Activated CD4-positive, alpha-beta T cell treated with anti-CD3 and anti-CD28 coated beads, Interleukin-2, amount 10 ng/mL, durations not matched to agents 24 days and 14 days (primary cell): ENCODE results near the gene OVCA2. TPM values are rescaled to one million over a fixed set of nuclear protein-coding genes. Genes with fewer than 3 reads are reported as not detected.
A peak's percentile ranks its signal among the peaks of the same experiment; 100 is the strongest.

Source experiments
- DNase-seq: peaks from one replicate; pipeline ENCODE4 v3.0.0; 2022
- H3K27ac Mint-ChIP-seq: one replicate; pipeline ENCODE4 v1.8.0; 2022; ENCODE audit warnings: mild to moderate bottlenecking, mixed read lengths
- H3K27me3 Mint-ChIP-seq: one replicate; pipeline ENCODE4 v1.8.0; 2022; ENCODE audit warnings: mixed read lengths
- H3K36me3 Mint-ChIP-seq: one replicate; pipeline ENCODE4 v1.8.0; 2022; ENCODE audit warnings: low read depth, mild to moderate bottlenecking, mixed read lengths
- H3K4me1 Mint-ChIP-seq: one replicate; pipeline ENCODE4 v1.8.0; 2021; ENCODE audit warnings: mixed read lengths
- H3K4me3 Mint-ChIP-seq: one replicate; pipeline ENCODE4 v1.8.0; 2022; ENCODE audit warnings: mild to moderate bottlenecking, moderate library complexity, mixed read lengths
- H3K9me3 Mint-ChIP-seq: one replicate; pipeline ENCODE4 v1.8.0; 2021; ENCODE audit warnings: mixed read lengths
- intact Hi-C: fragments of 100-400 bp; cut with micrococcal nuclease; formaldehyde crosslinking; loops from one replicate; pipeline ENCODE4 v1.15.1; 2023
- total RNA-seq: library from RNA; stranded (reverse); gene quantifications from 2 replicates; pipeline ENCODE4 v1.2.3, GENCODE V29; 2022

Gene OVCA2
- total RNA-seq, 1 donor from 2014 or later = 36.5 TPM

DNA sequence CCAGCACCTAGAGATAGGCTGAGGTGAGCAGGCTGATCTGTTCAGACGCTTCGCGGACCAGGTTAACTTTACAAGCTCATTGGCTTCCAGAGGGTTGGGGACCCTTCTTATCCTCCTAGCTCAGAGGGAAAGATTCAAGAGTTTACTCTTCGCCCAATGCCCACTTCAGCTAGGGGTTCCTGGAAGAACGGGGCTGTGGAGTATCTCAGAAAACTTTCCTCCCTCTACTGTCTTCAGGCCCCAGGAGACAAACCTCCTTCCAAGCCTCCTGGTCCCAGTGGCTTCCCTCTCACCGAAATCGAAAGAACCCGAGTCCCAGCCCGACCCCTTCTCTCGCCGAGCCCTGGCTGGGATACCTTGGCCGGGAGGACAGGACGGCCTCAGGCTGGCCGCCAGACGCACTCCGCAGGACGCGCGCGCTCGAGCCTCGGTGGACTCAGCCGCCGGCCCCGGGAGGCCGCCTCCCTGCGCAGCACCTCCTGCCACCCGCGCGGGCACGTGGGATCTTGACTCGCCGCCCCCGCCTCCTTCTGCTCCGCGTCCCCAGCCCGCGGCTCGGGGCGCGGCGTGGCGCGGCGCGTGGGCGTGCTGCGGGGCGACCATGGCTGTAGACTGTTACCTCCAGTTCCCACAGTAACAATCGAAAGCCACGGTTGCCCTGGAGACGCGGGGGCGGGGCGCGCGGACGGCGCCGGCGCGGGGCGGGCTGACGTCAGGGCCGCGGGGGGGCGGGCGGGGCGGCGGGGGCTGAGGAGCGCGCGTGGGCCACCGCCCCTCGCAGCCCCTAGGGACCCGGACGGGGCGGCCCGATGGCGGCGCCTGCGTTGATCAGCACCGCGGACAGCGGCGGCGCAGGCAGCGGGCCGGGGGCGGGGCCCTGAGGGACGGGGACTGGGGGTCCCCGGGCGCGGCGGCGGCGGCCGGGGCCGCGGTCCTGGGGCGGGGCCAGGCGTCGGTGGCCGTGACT lies 7.8 kb downstream of the OVCA2 start:
- peaks cover 33% of the 10 kb centered on the region for H3K4me1 Mint-ChIP-seq
- peak overlapping the region; percentile 80 for H3K27ac Mint-ChIP-seq
- peaks cover 12% of the 10 kb centered on the region for H3K36me3 Mint-ChIP-seq
- peaks cover 9% of the 10 kb centered on the region for H3K27me3 Mint-ChIP-seq
- H3K9me3 Mint-ChIP-seq = no peaks in the 10 kb centered on the region
- intact Hi-C loops = loop anchor here (2.0 kb wide), 1 partner anchor 333 kb away; no protein-coding TSS in a partner anchor
- H3K4me3 Mint-ChIP-seq = peak overlapping the region; percentile 78
- DNase-seq = peak; percentile 98

DNA sequence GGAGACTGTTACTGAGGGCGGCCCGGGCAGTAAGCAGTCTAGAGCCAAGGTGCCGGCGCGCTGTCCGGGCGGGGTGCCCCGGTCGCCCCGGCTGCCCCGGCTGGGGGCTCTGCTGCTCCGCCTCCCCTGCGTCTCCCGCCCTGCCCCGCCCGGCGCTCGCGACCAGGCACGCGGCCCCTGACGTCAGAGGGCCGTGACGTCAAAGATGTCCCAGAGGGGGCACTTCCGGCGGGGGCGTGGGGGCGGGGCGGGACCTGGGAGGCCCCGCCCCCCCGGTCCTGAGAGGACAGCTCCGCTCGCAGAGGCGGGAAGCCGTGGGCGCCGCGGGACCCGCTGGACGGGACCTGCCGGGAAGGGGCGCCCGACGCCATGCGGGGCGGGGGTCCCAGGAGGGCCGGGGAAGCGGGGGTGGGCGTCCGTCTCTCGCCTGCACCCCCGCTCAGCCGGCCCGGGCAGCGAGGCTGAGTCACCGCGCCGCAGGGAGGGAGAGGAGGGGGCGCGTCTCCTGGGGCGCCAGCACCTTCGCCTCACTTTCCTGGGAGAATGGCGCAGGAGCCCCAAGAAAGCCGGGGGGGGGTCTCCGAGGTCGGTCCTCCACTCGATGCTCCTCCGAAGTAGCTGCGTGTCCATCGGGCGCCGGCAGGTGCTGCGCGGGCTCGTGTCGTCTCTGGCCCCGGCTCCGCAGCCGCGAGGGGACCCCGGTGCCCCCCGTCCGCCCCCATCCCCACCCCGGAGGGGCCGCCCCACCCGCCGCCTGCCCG lies 8.7 kb downstream of the OVCA2 start:
- DNase-seq = peak; percentile 92
- H3K4me1 Mint-ChIP-seq = peaks cover 31% of the 10 kb centered on the region
- H3K4me3 Mint-ChIP-seq = no peak overlapping the region
- intact Hi-C loops = loop anchor here (2.0 kb wide), 1 partner anchor 334 kb away; no protein-coding TSS in a partner anchor
- H3K27ac Mint-ChIP-seq = no peak overlapping the region
- H3K27me3 Mint-ChIP-seq = peaks cover 9% of the 10 kb centered on the region
- peaks cover 7% of the 10 kb centered on the region for H3K36me3 Mint-ChIP-seq
- no peaks in the 10 kb centered on the region for H3K9me3 Mint-ChIP-seq

GRCh38 chr17:2051061-2051932 lies 9.5 kb downstream of the OVCA2 start:
- peaks cover 9% of the 10 kb centered on the region for H3K27me3 Mint-ChIP-seq
- peaks cover 6% of the 10 kb centered on the region for H3K36me3 Mint-ChIP-seq
- peak overlapping the region; percentile 34 for H3K4me3 Mint-ChIP-seq
- H3K9me3 Mint-ChIP-seq = no peaks in the 10 kb centered on the region
- peaks cover 31% of the 10 kb centered on the region for H3K4me1 Mint-ChIP-seq
- peak overlapping the region; percentile 66 for H3K27ac Mint-ChIP-seq
- DNase-seq = peak; percentile 75
- intact Hi-C loops = loop anchor here (2.0 kb wide), 1 partner anchor 334 kb away; no protein-coding TSS in a partner anchor

- Mint-ChIP-seq H3K27me3 (peaks cover 9% of the 10 kb centered on the region), H3K4me3 (peak overlapping the region; percentile 26), H3K4me1 (peaks cover 31% of the 10 kb centered on the region), H3K9me3 (no peaks in the 10 kb centered on the region), H3K27ac (peak overlapping the region; percentile 66), H3K36me3 (peaks cover 6% of the 10 kb centered on the region)
- intact Hi-C loops = loop anchor here (2.0 kb wide), 1 partner anchor 335 kb away; no protein-coding TSS in a partner anchor
- DNase-seq = no peak
These were observed 10.2 kb downstream of the OVCA2 start for GRCh38 chr17:2051933-2052559.

DNA sequence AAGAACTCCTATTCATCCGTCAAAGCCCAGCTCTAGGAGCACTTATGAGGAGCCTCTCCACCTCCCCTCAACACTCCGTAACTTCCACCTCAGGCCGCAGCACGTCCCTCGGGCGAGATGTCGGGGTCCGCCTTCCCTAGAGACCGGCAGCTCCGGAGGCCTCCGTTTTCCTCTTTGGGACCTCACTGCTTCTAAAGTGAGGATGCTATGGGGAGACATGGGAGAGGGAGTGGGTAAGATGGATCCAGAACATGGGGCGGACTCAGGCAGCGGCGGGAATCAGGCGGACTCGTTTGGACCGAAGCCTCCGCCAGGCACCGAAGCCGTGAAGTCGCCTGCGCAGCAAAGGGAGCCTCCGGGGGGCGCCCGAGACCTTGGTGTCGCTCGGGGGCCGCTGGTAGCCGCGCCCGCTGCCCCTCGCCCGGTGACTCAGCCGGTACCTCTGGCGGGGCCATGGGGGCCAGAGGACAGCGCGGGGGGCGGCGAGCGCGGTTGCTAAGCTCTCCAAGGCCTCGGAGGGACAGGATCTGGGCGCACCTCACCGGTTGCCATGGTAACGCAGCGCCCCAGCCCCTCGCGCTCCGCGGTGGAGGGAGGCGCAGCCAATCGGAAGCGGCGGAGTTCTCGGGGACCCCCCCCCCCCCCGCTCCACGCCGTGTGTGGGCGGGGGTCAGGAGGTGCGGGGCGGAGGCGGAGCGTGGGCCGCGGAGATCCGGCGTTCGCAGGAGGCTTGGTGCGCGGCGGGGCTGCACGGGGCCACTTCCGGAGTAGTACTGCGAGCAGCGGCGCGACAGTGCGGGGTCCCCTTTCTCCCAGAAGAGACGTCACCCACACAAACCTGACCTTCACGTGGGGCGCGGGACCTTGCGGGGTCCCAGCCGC lies 11.8 kb downstream of the OVCA2 start:
- DNase-seq = peak; percentile 94
- H3K4me1 Mint-ChIP-seq = peaks cover 26% of the 10 kb centered on the region
- peaks cover 9% of the 10 kb centered on the region for H3K27me3 Mint-ChIP-seq
- H3K36me3 Mint-ChIP-seq = peaks cover 6% of the 10 kb centered on the region
- intact Hi-C loops = loop anchor here (1.0 to 2.0 kb wide), 7 partner anchors 17 to 347 kb away; partner anchors contain the start of genes MNT, SGSM2 and TSR1
- peak overlapping the region; percentile 88 for H3K27ac Mint-ChIP-seq
- H3K9me3 Mint-ChIP-seq = no peaks in the 10 kb centered on the region
- peak overlapping the region; percentile 86 for H3K4me3 Mint-ChIP-seq

DNA sequence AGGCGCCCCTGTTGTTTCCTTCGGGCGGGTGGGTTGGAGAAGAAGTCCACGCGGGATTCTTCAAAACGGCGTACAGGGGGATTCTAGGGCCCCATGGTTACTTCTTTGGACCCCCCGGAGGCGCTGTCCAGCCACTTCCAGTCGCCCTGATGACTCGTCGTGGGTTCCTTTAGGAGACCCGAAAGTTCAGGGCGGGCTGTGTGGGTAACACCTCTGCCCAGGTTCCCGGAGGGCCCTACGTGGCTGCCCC lies 12.4 kb downstream of the OVCA2 start:
- DNase-seq = peak; percentile 87
- intact Hi-C loops = loop anchor here (1.0 to 2.0 kb wide), 7 partner anchors 17 to 347 kb away; partner anchors contain the start of genes MNT, SGSM2 and TSR1
- Mint-ChIP-seq H3K27ac (peak overlapping the region; percentile 88), H3K27me3 (peaks cover 9% of the 10 kb centered on the region), H3K4me1 (peaks cover 21% of the 10 kb centered on the region), H3K4me3 (peak overlapping the region; percentile 86), H3K9me3 (no peaks in the 10 kb centered on the region), H3K36me3 (peaks cover 5% of the 10 kb centered on the region)

GRCh38 chr17:2054512-2055291 lies 12.9 kb downstream of the OVCA2 start, which contains the start of gene HIC1:
Gene HIC1 (plus strand): TSS chr17:2055103. CDS start chr17:2056691, 1,588 bp downstream.
- DNase-seq = peak; percentile 96
- peaks cover 9% of the 10 kb centered on the region for H3K27me3 Mint-ChIP-seq
- intact Hi-C loops = loop anchor here (1.0 to 2.0 kb wide), 8 partner anchors 16 to 346 kb away; partner anchors contain the start of genes MNT, SGSM2, SMG6 and SRR
- H3K4me1 Mint-ChIP-seq = peaks cover 22% of the 10 kb centered on the region
- peak within 1 kb of the TSS; percentile 86 for H3K4me3 Mint-ChIP-seq
- peaks cover 10% of the 10 kb centered on the region for H3K36me3 Mint-ChIP-seq
- no peaks in the 10 kb centered on the region for H3K9me3 Mint-ChIP-seq
- peak within 1 kb of the TSS; percentile 88 for H3K27ac Mint-ChIP-seq

DNA sequence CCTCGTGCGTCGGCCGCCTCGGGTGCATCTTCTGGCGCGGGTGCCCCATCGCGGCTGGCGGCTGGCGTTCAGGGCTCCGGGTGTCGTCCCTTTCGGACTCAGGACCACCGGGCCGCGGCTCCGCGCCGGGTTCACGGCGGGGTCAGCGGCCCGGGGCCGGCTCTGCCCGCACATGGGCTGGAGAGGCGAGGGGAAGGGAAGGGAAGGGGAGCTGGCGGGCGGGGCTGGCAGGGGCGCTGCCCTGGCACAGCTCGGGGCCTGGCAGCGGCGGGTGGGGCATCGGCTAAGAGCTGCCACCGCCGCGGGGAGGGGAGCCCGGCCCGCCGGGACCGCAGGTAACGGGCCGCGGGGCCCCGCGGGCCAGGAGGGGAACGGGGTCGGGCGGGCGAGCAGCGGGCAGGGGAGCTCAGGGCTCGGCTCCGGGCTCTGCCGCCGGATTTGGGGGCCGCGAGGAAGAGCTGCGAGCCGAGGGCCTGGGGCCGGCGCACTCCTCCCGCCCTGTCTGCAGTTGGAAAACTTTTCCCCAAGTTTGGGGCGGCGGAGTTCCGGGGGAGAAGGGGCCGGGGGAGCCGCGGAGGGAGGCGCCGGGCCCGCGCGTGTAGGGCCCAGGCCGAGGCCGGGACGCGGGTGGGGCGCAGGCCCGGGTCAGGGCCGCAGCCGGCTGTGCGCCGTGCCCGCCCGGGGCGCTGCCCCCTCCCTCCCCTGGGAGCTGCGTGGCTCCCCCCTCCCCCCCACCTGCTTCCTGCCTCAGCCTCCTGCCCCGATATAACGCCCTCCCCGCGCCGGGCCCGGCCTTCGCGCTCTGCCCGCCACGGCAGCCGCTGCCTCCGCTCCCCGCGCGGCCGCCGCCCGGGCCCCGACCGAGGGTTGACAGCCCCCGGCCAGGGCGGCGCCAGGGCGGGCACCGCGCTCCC lies 13.7 kb downstream of the OVCA2 start:
- Mint-ChIP-seq H3K36me3 (peaks cover 19% of the 10 kb centered on the region), H3K4me3 (peak overlapping the region; percentile 83), H3K9me3 (no peaks in the 10 kb centered on the region), H3K27ac (peak overlapping the region; percentile 60), H3K27me3 (peaks cover 9% of the 10 kb centered on the region), H3K4me1 (peaks cover 30% of the 10 kb centered on the region)
- peak; percentile 89 for DNase-seq
- intact Hi-C loops = loop anchor here (1.0 to 2.0 kb wide), 5 partner anchors 15 to 345 kb away; partner anchors contain the start of genes MNT, SGSM2, SMG6 and SRR

- Mint-ChIP-seq H3K9me3 (no peaks in the 10 kb centered on the region), H3K36me3 (peaks cover 22% of the 10 kb centered on the region), H3K27ac (peak overlapping the region; percentile 86), H3K4me3 (peak overlapping the region; percentile 83), H3K27me3 (peaks cover 9% of the 10 kb centered on the region), H3K4me1 (peaks cover 34% of the 10 kb centered on the region)
- intact Hi-C loops = no loop called here
- DNase-seq = peak; percentile 87
These were observed 14.7 kb downstream of the OVCA2 start for GRCh38 chr17:2056206-2057174.
